HG02870 (cell line): ENCODE data around the gene LYAR.
A peak's percentile ranks its signal among the peaks of the same experiment; 100 is the strongest.

ENCODE experiments used
- ATAC-seq: cut with Tn5 transposase; IDR thresholded peaks from one replicate; pipeline ENCODE4 v1.9.1; 2021; ENCODE audit warnings: mild to moderate bottlenecking, moderate library complexity; ENCODE audit not compliant: unreplicated experiment

LYAR gene

DNA sequence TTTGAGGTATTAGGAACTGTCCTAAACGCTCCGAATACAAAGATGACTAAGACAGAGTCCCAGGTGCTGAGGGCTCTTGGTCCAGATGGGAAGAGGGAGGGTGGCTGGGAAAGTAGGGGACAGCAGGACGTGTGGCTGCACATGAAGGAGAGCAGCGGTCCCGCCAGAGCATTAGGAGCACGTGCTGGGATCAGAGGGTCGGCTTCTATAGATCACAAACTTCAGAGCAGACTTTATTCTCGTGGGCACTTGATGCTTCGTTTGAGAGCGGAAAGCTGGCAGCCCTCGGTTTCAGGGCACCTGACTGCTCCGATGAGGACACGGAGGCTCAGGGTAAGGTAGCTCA is 26.2 kb upstream of the LYAR start:
- no peak for ATAC-seq

DNA sequence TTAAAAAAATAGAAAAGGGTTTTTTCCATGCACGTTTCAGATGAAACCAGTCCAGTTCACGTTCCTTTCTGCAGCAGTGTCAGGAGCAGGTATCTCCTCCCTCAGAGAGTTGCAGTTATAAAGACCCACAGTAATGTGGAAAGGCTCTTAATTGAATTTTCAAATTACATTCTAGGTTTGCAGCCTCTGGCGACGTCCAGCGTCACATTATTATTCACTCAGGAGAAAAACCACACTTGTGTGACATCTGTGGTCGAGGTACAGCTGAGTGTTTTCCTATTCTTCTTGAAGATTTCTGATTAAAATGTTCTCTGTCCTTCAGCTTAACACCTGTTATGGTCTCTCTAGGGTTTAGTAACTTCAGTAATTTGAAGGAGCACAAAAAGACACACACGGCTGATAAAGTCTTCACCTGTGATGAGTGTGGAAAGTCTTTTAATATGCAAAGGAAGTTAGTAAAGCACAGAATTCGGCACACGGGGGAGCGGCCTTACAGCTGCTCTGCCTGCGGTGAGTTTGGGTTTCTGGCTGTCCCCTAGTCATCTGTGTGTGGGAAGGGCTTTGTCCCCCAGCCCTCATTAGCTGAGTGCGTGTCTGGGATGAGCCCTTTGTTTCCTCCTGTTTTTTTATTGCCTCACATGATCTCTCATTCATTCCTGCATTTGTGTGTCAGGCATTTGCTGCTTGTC is 25.7 kb upstream of the LYAR start:
- peak; percentile 39 for ATAC-seq

DNA sequence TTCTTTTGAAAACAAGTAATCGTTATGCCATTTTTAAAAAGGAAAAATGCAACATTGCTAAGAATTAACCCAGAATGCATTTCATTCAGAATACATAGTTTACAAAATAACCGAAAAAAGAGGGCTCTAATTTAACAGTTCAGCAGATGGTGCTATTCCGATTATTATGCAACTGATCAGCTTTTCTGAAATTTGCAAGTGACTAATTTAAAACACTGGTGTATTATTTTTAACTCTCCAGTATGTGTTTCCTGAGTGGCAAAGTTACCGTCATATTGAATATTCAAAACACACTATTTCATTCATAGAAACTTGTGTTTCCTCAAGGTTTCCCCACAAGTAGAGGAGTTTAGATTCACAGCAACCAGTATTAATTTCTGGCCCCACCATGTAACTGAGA is 21.2 kb upstream of the LYAR start:
- no peak for ATAC-seq

DNA sequence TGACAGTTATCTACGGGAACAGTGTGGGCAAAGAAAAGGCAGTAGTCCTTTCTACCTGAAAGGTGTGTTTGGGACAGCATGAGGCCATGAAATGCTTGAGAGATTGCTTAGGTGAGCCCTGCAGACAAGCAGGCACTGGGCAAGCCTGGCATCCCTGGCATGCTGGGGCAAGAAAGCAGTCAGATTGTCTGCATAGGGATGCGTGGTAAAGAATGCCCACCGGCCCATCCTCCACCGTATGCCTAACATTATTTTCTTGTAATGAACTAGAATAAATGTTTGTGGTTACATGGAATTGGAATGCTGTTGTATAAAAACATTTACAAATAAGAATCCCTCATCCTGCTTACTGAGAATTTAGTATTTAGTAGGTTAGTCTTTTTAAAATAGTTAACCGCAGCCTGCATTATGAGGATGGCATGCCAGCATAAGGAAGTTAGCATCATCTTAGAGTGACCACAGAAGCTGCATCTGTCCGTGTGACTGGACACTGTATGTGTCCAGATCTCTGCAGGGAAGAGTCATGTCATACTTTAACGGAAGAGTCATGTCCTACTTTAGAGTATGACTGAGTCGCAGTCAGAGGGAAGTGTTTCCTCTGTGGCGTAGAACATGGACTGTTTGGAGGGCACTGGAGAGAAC is 19.0 kb upstream of the LYAR start:
- ATAC-seq: no peak

DNA sequence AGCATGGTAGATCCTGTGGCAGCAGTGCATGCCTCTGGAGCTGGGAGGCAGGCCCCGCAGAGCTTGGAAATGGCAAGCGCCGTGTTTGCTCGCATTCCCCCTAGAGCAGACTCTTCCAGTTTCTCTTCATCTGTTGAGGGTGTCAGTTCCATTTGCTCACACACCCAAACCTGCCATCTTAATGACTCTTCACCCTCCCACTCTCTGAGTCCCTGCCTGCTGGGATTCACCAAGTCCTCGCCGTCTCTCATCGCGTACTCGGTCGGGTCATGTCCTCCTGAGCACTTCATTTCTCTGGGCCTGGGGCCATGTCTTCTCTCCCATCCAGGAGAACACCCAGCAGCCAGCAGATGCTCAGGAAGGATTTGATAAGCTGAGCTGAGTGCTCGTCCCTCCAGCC is 17.0 kb upstream of the LYAR start:
- ATAC-seq: no peak

DNA sequence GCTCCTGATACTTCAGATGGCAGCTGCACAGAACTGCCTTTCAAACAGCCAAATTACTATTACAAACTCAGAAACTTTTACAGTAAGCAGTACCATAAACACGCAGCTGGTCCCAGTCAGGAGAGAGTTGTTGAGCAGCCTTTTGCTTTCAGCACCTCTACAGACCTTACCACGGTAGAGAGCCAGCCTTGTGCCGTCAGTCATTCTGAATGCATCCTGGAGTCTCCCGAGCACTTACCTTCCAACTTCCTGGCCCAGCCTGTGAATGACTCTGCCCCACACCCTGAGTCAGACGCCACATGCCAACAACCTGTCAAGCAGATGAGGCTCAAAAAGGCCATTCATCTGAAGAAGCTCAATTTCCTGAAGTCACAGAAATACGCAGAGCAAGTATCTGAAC is 12.5 kb upstream of the LYAR start:
- ATAC-seq: no peak

DNA sequence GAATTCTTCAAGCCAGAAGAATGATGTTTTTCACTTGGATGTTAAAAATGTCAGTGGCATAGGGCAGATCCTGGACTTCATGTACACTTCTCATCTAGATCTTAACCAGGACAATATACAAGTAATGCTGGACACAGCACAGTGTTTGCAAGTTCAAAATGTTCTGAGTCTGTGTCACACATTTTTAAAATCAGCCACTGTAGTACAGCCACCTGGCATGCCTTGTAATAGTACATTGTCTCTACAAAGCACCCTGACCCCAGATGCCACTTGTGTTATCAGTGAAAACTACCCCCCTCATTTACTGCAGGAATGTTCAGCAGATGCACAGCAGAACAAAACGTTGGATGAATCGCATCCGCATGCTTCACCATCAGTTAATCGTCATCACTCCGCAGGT is 12.0 kb upstream of the LYAR start:
- no peak for ATAC-seq

DNA sequence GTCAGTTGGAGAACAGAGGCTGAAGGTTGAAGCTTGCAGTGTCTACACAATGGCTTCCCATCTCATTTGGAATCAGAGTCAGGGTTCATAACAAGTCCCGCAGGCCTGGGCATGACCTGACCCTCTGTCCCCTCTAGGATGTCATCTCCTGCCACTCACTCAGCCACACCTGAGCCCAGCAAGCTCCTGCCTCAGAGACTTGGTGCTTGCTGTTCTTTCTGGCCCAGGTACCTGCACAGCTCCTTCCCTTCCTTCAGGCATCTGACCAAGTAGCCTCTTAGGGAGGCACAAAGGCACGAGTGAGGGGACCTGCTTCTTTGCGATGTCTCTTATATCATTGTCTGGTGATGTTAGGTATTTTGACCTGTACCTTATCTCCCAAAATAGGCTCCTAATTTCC is 9.1 kb upstream of the LYAR start:
- no peak for ATAC-seq

DNA sequence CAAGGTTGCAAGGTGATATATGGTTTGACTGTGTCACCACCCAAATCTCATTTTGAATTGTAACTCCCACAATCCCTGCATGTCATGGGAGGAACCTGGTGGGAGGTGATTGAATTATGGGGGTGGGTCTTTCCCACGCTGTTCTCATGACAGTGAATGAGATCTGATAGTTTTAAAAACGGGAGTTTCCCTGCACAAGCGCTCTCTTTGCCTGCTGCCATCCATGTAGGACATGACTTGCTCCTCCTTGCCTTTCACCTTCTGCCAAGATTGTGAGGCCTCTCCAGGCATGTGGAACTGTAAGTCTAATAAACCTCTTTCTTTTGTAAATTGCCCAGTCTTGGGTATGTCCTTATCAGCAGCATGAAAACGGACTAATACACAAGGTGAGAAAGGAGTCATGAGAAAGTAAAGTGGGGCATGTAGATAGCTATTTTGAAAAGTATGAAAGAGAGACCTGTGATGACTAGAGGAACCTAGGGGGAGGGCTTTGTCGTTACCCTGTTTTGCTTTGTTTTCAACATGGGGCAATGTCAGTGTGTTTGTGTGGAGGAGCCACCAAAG is 6.4 kb upstream of the LYAR start:
- no peak for ATAC-seq

DNA sequence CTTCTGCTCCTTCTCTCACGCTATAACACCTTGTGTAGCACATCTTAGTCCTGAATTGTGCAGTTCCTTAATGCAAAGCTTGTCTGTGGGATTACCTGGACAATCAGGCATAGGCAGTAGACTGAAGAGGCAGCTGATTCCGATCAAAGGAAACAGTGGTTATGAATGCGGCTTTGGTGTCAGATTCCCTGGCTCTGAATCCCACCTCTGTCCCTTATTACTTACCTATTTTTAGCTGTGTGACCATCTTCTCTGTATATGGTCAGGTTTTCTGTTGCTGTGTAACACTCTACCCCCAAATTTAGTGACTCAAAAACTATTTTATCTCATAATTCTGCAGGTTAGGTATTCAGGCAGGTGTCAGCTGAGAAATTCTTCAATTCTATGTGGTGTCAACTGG is 3.3 kb upstream of the LYAR start:
- ATAC-seq: no peak

DNA sequence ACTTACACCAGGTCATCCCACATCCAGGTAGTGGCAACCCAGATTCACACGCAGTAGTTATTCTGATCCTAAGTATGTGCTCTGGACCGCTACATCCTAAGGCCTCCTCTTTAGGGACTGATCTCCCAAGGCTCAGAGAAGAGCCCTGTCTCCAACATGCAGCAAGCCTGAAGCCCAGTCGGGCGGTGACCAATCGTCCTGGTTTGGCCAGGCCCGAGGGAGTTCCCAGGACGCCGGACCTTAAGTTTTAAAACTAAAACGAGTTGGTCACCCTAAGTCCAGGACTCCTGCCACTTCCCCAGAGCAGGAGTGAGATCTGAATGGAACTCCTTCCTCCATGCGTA is 385 bp downstream of the LYAR start:
- ATAC-seq: peak; percentile 19

DNA sequence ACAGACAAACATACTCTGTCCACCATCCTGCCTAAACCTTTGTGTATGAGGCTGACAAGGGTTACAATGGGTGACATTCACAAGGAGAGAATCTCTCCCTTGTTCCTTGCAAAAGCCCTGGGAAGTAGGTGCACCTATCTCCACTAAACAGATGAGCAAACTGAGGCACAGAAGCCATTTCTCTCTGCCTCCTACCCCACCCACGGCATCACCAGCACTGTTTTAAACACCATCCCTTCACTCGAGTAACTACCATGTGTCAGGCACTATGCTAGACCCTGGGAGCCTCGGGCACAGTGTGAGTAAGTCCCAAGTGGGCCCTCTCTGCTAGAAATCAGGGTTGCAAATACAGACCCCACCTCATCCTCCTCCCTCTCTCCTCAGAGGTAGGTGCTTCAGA is 899 bp downstream of the LYAR start:
- ATAC-seq: no peak

DNA sequence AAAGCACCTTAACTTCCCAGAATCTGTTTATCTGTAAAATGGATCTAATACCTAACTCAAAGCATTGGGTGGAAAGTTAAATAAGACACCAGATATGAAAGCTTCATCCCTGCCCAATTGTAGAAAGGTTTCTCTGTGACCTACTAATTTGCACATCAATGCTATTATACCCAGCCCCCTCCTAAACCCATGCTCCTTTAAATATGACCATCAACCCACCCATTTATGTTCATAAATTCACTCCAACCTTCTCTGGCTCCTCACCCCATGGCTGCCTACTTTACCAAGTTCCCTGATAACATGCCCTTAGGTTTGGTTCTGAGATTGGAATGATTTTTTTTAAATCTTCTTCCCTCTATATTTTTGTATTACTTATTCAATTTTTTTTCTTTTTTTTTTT is 1.9 kb downstream of the LYAR start:
- ATAC-seq: no peak

DNA sequence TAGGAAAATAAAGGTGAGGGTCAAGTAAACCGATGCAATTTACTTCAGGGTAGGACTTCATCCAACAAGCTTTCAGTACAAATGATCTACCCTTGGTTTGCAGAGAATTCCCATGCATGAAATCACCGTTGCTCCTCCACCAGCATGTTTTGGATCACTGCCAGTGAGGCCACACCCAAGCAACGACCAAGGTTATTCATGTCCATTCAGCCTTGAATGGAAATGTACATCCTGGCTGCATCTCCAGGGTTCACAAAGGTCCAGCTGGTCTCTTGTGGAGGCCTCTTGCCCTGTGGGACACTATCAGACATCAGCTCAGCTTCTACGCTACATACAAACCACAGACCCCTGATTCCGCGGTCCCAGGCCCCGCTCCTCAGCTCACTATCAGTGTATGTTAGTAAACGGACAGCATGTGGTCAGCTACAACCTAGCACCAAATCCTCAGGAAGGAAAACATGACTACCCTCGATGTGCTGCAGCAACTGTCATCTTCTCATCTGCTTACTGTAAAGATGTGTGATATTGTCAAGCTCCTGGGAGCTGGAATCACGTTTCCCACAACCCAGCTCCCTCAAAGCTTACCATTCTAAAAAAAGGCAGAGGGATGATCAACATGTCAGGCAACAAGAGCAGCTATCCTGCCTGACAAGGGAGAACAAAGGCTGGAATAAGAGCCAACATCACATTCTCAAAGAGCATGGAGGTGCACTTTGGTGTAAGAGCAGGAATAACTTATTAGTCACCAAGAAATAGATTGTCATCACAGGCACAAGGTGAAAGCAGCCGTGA is 4.9 kb downstream of the LYAR start:
- ATAC-seq: no peak

DNA sequence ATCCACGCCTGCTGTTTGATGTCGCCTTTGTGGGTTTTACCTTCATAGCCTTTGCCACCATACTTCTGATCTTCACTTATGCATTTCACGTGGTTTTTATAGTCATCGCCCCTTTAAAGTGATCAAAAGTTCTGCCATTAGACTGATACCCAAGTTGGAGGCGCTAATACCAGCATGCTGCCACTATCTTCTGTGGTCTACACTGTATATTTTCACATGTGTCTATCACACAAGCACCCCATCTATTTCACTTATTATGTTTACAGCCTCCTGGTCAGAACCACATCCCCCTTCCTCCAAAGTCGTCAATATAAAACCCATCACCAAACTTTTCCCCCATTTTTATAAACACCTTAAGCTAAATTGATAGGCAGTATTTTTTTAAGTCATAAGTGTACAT is 8.2 kb downstream of the LYAR start:
- ATAC-seq: no peak

DNA sequence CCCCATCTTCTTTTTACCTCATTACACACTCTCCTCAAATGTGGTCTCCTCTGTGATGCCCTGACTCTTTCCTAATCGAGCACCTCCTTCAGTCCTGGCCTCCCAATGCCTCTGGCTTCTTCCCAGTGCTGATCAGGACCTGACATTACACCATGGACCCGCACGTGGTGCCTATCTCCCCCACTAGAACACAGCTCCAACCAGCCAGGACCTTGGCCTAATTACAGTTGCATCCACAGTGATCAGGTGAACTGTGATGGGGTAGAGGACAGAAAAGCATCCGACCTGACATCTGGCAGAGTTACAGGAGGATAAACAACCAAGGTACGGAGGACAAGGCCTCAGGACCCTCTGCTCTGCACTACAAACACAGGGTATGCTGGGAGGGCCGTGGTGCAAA is 12.4 kb downstream of the LYAR start:
- no peak for ATAC-seq

DNA sequence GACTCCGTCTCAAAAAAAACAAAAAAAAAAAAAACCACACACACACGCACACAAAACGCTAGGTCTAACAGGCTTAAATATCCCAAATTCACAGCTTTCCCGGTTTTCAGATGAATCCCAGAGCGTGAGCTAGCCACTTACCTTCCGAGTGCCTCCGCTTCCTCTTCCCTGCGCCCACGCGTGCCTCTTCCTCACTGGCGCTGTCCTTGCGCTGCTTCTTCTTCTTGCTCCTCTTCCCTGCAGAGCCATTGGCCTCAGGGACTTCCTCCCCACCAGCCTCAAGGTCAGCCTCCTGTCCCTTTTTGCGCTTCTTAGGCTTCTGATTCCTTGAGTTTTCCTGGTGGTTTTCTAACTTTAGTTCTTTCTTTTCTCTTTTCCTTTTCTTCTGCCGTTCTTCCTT is 15.7 kb downstream of the LYAR start:
- ATAC-seq: no peak

DNA sequence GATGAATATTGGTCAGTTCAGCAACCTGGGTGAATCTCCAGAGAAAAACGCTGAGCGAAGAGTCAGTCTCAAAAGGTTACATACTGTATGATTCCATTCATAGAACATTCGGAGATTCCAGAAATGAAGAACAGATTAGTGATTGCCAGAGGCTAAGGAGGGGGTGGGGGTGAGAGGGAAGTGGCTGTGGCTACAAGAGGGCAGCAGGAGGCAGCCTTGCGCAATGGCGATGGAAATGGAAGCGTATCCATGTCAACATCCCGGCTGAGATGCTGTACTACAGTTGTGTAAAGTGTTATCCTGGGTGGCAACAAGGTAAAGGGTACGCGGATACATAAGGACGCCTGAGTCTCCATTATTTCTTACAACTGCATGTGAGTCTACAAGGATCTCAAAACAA is 18.0 kb downstream of the LYAR start:
- ATAC-seq: no peak

DNA sequence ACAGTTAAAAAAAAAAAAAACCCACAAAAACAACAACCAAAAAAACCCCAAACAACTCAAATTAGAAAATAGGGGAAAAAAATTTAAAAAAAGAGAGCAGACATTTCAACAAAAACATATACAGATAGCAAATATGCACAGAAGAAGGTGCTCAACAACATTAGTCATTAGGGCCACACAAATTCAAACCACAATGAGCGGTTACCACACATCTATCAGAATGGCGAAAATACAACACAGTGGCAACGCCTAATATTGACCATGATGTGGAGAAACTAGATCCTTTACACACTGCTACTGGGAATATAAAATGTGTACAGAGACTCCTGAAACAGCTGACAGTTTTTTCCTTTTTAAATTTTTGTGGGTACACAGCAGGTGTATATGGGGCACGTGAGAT is 19.4 kb downstream of the LYAR start:
- ATAC-seq: no peak

DNA sequence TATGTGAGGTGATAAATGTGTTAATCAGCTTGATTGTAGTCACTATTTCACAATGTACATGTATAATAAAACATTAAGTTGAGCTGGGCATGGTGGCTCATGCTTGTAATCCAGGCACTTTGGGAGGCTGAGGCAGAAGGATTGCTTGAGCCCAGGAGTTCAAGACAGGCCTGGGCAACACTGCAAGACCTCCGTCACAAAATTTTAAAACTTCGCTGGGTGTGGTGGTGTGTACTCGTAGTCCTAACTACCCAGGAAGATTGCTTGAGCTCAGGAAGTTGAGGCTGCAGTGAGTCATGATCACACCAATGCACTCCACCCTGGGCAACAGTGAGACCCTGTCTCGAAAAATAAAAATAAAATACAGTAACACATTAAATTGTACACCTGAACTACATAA is 20.1 kb downstream of the LYAR start:
- ATAC-seq: no peak

DNA sequence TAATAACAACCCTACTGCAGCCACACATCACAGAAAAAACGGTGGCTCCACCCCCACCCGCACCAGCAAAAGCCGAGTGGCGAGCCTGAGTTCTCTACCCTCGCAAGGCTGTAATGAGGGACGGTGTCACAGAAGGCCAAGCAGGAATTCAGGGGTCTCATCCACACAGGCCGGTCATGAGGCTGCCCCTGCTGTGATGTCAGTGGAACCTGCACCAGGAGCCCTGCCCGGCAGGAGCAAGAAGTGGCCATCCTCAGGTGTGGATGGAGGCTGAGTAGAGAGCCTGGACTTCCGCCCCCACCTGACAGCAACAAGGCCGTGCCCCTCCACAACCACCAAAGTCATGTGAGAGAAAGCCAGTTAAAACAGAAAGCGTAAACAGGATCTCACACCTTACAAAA is 20.6 kb downstream of the LYAR start:
- no peak for ATAC-seq

DNA sequence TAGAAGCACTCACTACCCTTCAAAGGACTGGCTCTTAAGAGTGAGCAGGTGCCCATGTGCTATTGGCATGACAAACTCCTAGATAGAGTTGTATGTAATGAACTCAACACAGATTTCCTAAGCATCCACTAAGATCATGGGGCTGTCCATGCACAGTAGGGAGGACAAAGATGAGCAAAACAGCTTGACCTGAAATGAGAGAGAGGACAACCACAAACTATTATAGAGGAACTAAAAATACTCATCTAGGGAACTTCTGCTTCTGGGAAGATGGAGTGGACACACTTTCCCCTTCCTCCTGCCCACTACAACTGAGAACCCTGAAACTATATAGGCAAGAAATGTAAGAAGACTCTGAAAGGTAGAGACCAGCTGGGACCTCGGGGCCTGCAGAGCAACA is 21.2 kb downstream of the LYAR start:
- ATAC-seq: no peak
